ENCODE results near the gene CTPS2. TPM values are rescaled to one million over a fixed set of nuclear protein-coding genes. Genes with fewer than 3 reads are reported as not detected.

Gene CTPS2
- total and polyA plus RNA-seq, 10 of the 15 experiments (the other 5 are each of a cell fraction or from before 2014, with no cell fraction given), result 5.9 to 17.8 (median 14.2) TPM

DNA sequence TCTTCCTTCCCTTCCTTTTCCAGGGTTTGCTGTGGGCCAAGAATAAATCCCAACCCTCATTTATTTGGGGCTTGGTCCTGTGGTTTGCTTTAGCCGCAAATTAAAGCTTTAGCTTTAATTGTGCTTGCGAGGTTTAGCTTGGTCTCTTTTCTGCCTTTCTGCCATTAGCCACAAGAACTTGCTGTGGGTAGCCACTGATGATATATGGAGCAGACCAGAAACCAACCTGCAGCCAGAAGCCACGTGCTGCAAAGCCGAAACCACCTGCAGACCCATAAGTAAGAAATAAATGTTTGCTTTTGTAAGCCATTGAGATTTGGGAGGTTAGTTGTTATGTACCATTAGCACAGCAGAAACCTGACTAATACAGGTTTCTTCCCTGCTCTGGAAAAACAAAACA, 152.3 kb downstream of the CTPS2 start:
- ChIA-PET CTCF (no interaction called here), POLR2A (no interaction called here), RAD21 (ENCODE audit: unreplicated experiment) (no interaction called here), SMC1A (ENCODE audit: uncharacterized antibody, unreplicated experiment) (no interaction called here)
- no peaks in the 10 kb centered on the region for H3K9me3 ChIP-seq (replicated peaks; ENCODE audit: control insufficient read depth, insufficient read depth, low read length)
- no peaks in the 10 kb centered on the region for H3K36me3 ChIP-seq (ENCODE audit: control insufficient read depth in 2 of 2, insufficient read depth in 2 of 2, low read length in 1 of 2)
- no peaks in the 10 kb centered on the region for H3K4me1 ChIP-seq (ENCODE audit: control insufficient read depth, insufficient read depth, low read length)
- 36% methylated on average over 4 of the region's 4 CpGs for WGBS (ENCODE audit: insufficient coverage, insufficient replicate concordance, low lambda C conversion rate, missing lambda C conversion rate)
- H3K27me3 ChIP-seq (replicated peaks in 1 of 2; ENCODE audit: control insufficient read depth in 2 of 2, insufficient read depth in 2 of 2, low read length in 1 of 2), result no peaks in the 10 kb centered on the region; a peak in 1 of 4 replicates
- H3K27ac ChIP-seq (ENCODE audit: control insufficient read depth, insufficient read depth), result no peak overlapping the region
- ATAC-seq, result no peak
- H3K79me2 ChIP-seq (ENCODE audit: control insufficient read depth, insufficient read depth, low read length), result no peaks in the 10 kb centered on the region
- no peaks in the 10 kb centered on the region for H4K20me1 ChIP-seq (ENCODE audit: control insufficient read depth, insufficient read depth)
- TF ChIP-seq POLR2A (IDR thresholded peaks at IDR 0.05; ENCODE audit: low read depth, low read length) (no peak), RUNX3 (IDR thresholded peaks at IDR 0.05; ENCODE audit: low read length) (no peak), NBN (IDR thresholded peaks at IDR 0.05) (no peak), NFYA (IDR thresholded peaks at IDR 0.05; ENCODE audit: borderline replicate concordance, low read depth, low read length) (no peak), CEBPB (IDR thresholded peaks at IDR 0.05; ENCODE audit: borderline replicate concordance in 1 of 2, low read depth in 2 of 2, low read length in 2 of 2) (no peak), GATAD2B (conservative IDR thresholded peaks at IDR 0.05; ENCODE audit: low read depth) (no peak), KAT2A (conservative IDR thresholded peaks at IDR 0.05; ENCODE audit: control insufficient read depth, low read depth, low read length) (no peak), MEF2A (IDR thresholded peaks at IDR 0.05; ENCODE audit: insufficient read depth, low read depth, low read length) (no peak), SREBF2 (IDR thresholded peaks at IDR 0.05; ENCODE audit: low read length) (no peak), HDGF (IDR thresholded peaks at IDR 0.05) (no peak), SIN3A (IDR thresholded peaks at IDR 0.05; ENCODE audit: low read depth, low read length) (no peak), RELA (IDR thresholded peaks at IDR 0.05; ENCODE audit: borderline replicate concordance, partially characterized antibody) (no peak), STAT3 (IDR thresholded peaks at IDR 0.05; ENCODE audit: low read depth, low read length) (no peak), SUZ12 (IDR thresholded peaks at IDR 0.05; ENCODE audit: unreplicated experiment) (no peak)
- TF ChIP-seq, protein P1, sequence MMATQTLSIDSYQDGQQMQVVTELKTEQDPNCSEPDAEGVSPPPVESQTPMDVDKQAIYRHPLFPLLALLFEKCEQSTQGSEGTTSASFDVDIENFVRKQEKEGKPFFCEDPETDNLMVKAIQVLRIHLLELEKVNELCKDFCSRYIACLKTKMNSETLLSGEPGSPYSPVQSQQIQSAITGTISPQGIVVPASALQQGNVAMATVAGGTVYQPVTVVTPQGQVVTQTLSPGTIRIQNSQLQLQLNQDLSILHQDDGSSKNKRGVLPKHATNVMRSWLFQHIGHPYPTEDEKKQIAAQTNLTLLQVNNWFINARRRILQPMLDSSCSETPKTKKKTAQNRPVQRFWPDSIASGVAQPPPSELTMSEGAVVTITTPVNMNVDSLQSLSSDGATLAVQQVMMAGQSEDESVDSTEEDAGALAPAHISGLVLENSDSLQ (IDR thresholded peaks at IDR 0.05), result no peak
- TF ChIP-seq, protein P2, sequence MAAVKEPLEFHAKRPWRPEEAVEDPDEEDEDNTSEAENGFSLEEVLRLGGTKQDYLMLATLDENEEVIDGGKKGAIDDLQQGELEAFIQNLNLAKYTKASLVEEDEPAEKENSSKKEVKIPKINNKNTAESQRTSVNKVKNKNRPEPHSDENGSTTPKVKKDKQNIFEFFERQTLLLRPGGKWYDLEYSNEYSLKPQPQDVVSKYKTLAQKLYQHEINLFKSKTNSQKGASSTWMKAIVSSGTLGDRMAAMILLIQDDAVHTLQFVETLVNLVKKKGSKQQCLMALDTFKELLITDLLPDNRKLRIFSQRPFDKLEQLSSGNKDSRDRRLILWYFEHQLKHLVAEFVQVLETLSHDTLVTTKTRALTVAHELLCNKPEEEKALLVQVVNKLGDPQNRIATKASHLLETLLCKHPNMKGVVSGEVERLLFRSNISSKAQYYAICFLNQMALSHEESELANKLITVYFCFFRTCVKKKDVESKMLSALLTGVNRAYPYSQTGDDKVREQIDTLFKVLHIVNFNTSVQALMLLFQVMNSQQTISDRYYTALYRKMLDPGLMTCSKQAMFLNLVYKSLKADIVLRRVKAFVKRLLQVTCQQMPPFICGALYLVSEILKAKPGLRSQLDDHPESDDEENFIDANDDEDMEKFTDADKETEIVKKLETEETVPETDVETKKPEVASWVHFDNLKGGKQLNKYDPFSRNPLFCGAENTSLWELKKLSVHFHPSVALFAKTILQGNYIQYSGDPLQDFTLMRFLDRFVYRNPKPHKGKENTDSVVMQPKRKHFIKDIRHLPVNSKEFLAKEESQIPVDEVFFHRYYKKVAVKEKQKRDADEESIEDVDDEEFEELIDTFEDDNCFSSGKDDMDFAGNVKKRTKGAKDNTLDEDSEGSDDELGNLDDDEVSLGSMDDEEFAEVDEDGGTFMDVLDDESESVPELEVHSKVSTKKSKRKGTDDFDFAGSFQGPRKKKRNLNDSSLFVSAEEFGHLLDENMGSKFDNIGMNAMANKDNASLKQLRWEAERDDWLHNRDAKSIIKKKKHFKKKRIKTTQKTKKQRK (IDR thresholded peaks at IDR 0.05; ENCODE audit: low read depth, low read length), result no peak
- H2AFZ ChIP-seq (ENCODE audit: control insufficient read depth, low read depth, low read length), result no peak overlapping the region
- H3K4me3 ChIP-seq, result no peak overlapping the region
- no peak for FAIRE-seq
- no peak overlapping the region for H3K4me2 ChIP-seq (ENCODE audit: control insufficient read depth, insufficient read depth)
- intact Hi-C loops (cut with micrococcal nuclease; ENCODE audit: unreplicated experiment) (no loop called here), in situ Hi-C loops (cut with MboI) (no loop called here)
- DNase-seq (ENCODE audit: low read depth, low spot score), result no peak
- H3K9ac ChIP-seq (ENCODE audit: control insufficient read depth, insufficient read depth, low read length), result no peak overlapping the region
- BruUV-seq (replicated peaks), result no TSS peak
